Inferior parietal cortex (tissue), 1 donor: ENCODE data around the gene GSS.
"Not testable (repeated sequence)": the region's sequence is repeated elsewhere in the genome, so short reads cannot be mapped to it uniquely, and the experiment has no call there.

Source experiments
- DNase-seq: peaks from one replicate; pipeline ENCODE4 v3.0.0-alpha.2; 2016; ENCODE audit errors: extremely low spot score

GSS gene

GRCh38 chr20:34907616-34908469 lies 47.8 kb downstream of the GSS start:
- DNase-seq, result peak; percentile 9

DNA sequence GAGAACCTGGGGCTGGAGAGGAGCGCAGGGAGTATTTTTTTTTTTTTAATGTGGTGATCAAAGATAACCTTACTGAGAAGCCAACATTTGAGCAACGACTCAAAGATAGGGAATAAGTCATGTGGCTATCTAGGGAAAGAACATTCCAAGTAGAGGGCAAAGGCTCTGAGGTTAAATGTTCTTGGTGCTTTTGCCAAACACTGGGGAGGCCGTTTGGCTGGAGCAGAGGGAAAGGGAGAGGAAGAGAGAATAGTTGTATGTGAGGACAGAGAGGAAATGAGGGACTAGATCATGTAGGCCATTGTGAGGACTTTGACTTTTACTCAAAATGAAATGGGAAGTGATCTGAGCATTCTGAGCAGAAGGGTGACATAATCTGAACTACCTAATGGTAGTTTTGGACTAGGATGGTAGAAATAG lies 51.4 kb downstream of the GSS start:
- no peak for DNase-seq

DNA sequence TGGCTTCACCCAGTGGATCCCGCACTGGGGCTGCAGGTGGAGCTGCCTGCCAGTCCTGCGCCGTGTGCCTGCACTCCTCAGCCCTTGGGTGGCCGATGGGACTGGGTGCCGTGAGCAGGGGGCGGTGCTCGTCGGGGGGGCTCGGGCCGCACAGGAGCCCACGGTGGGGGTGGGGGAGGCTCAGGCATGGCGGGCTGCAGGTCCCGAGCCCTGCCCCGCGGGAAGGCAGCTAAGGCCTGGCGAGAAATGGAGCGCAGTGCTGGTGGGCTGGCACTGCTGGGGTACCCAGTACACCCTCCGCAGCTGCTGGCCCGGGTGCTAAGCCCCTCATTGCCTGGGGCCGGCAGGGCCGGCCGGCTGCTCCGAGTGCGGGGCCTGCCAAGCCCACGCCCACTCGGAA lies 56.9 kb downstream of the GSS start:
- DNase-seq, result not testable (repeated sequence)

DNA sequence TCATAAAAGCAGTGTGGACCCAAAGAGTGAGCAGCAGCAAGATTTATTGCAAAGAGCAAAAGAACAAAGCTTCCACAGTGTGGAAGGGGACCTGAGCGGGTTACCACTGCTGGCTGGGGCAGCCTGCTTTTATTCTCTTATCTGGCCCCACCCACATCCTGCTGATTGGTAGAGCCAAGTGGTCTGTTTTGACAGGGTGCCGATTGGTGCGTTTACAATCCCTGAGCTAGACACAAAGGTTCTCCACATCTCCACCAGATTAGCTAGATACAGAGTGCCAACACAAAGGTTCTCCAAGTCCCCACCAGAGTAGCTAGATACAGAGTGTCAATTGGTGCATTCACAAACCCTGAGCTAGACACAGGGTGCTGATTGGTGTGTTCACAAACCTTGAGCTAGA lies 57.5 kb downstream of the GSS start:
- not testable (repeated sequence) for DNase-seq

DNA sequence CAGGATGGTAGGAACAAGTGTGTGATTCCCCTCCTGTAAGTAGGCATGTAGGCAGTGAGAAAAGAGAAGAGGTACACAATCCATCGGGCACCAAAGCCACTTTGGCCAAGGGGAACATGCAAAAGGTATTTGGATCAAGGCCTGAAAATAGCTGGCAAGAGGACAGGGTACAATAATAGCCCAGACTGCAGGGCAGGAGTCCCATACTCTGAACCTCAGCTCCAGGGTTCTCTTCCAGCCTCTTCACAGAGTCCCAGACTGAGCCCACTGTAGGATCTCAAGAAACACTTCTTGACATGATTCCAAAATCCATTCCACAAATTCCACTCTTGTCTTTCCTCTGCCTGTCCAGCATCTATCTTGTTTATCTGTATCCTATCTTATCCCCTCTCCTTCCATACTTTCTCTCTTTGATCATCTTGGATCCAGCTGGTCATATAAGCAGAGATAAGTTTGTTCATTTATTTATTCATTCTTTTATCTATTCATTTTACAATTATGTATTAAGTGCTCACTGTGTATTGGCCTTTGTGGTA lies 59.5 kb downstream of the GSS start:
- no peak for DNase-seq

DNA sequence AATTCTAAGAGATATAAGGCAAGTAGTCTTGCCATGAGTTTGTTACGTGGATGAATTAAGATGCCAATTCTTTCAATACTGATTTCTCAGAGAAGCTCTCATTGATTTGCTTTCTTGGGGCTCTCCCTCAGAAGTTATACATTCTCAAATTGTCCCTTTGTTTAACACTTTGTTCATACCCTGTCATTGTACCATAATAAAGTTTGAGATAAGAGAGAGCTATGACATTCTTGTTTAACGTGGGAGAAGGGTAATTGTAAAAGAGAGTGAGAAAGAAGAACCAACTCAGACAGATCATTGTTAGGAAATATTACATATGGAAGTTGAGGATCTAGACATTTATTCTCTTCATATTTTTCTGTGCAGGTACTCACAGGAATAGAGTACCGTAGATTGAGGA lies 60.1 kb downstream of the GSS start:
- DNase-seq, result no peak

GRCh38 chr20:34894723-34895122 lies 60.9 kb downstream of the GSS start:
- no peak for DNase-seq

DNA sequence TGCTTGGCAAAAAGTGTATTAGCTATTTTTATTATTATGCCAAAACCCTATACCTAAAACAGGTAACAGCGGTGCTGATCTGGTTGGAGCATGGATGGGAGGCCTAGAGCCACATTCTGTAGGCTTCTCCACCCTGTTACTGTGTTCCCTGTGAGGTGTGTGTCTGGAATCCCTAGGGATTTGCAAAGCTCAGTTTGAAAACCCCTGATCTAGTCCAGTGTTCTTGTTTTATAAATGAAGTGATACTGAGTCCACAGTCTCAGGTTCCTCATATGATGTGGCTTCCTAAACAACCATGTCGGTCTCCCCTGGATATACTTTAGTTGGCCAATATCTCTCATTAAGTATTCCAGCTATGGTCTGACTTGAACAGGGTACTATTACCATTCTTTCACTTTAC lies 62.9 kb downstream of the GSS start:
- DNase-seq, result no peak

GRCh38 chr20:34891166-34892062 lies 64.2 kb downstream of the GSS start:
- DNase-seq, result no peak

DNA sequence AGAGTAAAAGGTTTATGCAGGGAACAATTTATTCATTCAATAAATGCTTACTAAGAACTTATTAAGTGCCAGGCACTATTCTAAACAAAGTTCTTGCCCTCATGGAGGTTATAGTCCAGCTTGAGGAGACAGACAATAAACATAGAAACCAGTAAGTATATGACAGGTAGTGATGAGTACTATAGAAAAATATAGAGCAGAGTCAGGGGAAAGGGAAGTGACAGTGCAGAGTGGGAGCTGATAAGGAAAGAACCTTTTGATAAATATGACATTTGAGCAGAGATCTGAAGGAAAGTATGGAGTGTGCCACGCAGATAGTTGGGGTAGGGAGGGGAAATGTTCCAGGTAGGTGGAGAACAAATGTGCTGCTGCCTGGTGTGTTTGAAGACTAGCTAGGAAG lies 67.1 kb downstream of the GSS start:
- DNase-seq, result no peak

- no peak for DNase-seq
Observed at GRCh38 chr20:34887023-34887422, 68.6 kb downstream of the GSS start.

GRCh38 chr20:34886122-34886521 lies 69.5 kb downstream of the GSS start:
- no peak for DNase-seq

DNA sequence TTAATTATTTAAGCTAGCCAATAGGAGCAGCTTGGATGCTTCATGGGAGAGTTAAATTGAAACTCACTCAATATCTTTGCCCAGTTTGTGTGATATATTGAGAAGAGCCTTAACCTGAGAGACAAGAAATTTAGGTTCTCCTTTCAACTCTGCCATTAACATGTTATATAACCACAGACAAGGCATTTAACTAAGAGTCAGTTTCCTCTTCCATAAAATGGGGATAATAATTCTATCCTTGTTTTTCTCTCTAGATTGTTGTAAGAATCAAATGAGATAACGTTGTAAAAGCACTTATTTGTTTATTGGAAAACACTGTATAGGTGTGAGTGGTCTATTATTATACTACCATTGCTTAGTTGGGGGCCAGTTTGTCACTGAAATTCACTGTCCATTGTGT lies 71.3 kb downstream of the GSS start:
- no peak for DNase-seq

DNA sequence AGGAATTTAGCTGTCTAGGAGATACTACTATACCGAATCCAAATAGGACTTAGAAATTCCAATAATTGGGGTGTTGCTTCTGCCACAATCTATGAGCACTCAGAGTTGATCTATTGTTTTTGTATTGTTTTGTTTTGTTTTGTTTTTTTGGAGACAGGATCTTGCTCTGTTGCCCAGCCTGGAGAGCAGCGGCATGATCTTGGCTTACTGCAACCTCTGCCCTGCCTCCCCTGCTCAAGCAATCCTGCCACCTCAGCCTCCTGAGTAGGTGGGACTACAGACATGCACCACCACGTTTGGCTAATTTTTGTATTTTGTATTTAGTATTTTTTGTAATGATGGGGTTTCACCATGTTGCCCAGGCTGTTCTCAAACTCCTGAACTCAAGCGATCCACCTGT lies 71.8 kb downstream of the GSS start:
- no peak for DNase-seq

- DNase-seq, result no peak
Observed at GRCh38 chr20:34883087-34883688, 72.4 kb downstream of the GSS start.

DNA sequence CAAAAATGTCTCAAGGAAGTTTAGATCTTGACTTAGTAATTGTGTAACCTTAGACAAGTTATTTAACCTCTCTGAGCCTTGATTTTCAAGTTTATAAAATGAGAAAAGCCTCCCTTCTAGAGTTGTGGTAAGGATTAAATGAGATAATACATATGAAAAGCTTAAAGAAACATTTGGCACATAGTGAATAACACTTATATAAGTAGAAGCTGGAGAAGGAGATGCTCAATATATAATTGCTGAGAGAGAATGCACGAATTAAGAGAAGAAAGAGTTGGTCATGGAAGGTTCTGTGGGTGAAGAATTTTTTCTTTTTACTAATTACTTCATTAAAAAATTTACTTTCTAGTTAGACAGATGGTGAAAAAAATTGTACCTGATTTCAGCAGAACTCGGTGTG lies 73.9 kb downstream of the GSS start:
- no peak for DNase-seq

GRCh38 chr20:34880971-34881370 lies 74.6 kb downstream of the GSS start:
- DNase-seq, result not testable (repeated sequence)

GRCh38 chr20:34880215-34880850 lies 75.3 kb downstream of the GSS start:
- DNase-seq, result no peak
